GM19043 (cell line): ENCODE results near the gene SYNJ1.
"Not testable (repeated sequence)": the region's sequence is repeated elsewhere in the genome, so short reads cannot be mapped to it uniquely, and the experiment has no call there.

Experiments
- ATAC-seq: cut with Tn5 transposase; IDR thresholded peaks from one replicate; pipeline ENCODE4 v1.9.1; 2021; ENCODE audit warnings: low read depth; ENCODE audit not compliant: unreplicated experiment

SYNJ1 gene

DNA sequence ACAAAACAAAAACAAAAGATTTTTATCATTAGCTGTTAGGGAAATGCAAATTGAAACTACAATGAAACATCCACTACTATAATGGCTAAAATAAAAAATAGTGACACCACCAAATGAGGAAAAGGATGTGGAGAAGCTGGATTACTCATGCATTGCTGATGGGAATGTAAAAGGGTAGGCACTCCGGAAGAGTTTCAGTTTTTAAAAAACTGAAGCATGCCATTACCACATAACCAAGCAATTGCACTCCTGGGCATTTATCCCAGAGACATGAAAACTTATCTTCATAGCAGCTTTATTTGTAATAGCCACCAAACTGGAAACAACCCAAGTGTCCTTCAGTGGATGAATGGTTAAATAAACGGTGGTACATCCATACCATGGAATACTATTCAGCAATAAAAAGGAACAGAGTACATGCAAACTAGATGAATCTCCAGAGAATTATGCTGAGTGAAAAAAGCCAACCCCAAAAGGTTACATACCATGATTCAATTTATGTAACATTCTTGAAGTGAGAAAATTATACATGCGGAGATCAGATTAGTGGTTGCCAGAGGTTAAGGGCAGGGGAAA lies 101.1 kb downstream of the SYNJ1 start:
- ATAC-seq = no peak

GRCh38 chr21:32618218-32618617 lies 109.6 kb downstream of the SYNJ1 start:
- not testable (repeated sequence) for ATAC-seq

DNA sequence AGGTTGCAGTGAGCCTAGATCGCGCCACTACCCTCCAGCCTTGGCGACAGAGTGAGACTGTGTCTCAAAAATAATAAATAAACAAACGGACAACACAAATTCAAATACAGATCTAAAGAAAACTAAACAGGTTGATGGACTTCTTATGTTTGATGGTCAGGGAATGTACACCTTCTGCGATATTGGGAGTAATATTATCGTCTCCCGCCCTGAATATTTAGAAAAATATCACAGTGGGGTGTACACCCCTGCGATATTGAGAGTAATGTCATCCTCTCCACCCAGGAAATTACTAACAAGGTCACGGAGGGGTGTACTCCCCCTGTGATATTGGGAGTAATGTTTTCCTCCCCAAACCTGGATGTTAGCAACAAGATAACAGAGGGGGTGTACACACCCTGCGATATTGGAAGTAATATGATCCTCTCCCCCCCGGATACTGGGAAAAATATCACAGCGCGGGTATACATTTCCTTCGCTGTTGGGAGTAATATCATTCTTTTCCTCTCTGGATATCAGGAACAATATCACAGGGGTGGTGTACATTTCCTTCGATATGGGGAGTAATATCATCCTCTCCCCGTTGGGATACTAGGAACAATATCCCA lies 114.3 kb downstream of the SYNJ1 start:
- ATAC-seq = no peak

DNA sequence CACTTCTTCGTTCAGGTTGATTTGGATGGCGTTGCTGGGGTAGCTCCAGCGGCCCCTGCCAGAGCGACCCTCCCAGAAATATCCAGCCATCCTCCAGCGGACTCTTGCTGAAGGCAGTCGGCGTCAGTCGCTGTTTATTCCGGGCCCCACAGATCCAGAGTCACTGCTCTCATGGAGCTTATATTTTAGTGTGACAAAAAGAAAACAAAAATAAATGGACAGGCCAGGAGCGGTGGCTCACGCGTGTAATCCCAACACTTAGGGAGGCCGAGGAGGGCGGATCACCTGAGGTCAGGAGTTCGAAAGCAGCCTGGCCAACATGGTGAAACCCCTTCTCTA lies 114.8 kb downstream of the SYNJ1 start:
- ATAC-seq = no peak

DNA sequence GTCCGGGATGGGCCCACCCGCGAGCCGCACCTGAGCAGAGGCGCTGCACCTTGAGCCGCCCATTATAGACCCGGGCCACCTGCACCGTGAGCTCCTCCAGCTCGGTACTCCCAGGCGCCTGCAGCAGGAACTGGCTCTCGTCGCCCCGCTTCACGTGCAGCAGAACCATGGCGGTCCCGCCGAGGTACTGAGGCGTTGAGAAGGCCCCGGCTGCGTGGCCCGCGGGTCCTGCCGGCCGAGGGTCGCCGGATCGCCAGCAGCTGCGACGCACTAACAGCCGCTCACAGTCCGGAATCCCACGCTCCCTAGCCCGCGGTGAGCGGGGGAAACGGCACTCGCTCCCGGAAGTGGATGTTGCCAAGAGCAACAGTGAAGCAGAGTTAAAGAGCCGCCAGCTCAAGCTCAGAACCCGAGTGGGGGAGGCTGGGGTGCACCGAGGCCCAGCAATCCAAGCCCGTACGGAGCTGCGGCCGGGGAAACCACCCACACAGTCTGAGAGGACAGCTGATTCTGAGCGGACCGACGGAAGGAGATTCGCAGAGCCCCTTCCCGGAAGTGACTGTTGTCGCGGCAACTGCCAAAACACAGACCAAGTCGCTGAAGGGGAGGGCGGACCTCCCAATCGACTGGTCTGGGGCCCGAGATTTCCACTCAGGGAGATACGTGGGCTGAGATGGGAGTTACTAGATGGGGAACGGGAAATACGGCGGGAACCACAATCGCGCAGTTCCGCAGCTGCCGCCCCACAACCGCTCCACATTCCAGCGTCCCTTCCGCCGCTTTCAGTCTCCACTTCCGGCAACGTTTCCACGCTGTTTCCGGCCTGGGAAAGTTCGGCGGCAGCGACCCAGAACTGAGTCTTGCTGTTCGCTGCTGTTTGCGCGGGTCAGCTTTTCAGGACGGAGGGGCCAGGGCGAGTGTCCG lies 115.5 kb downstream of the SYNJ1 start, which contains the start of gene CFAP298:
TSS of gene CFAP298 (minus strand) at position 303 of the 924 bp plus-strand sequence. CDS start at position 169, 134 bp downstream.
- ATAC-seq = peak; percentile 87

- ATAC-seq = no peak
Measured at GRCh38 chr21:32611471-32611997, 116.3 kb downstream of the SYNJ1 start.

- not testable (repeated sequence) for ATAC-seq
Measured at GRCh38 chr21:32610940-32611339, 116.9 kb downstream of the SYNJ1 start.

DNA sequence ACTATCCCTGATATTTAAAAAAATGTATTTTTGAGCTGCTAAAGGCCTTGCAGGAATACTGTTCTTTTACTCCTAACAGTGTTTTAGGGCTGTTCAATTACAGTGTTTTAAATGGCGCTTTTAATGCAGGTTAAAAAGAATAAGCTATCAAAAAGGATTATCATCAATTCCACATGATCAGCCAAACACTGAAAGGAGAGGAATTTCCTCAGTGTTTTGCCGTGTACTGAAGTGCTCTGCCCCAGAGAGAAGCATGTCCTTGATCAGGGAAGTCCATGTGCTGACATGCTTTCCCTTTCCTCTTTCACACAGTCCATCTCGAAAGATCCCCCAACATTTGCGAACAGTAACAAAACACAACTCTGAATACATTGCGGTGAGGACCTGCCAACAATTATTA lies 119.0 kb downstream of the SYNJ1 start:
- ATAC-seq = no peak

DNA sequence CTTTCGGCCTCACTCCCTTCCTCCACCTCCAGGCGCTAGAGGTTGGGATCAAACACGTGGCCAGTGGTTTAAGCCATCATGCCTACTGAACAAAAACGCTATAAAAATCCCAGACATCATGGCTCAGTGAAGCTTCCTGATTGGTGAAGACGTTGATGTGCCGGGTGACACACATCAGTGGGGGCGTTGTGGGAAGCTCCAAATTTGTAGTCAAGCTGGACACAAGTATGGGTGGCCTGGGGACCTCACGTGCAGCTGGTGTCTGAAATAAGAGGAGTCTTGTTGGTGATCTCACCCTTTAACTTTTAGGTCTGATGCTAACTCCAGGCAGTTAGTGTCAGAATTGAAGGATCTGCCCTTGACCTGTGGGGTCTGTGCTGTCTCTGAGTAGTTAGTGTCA lies 122.3 kb downstream of the SYNJ1 start:
- ATAC-seq = no peak

DNA sequence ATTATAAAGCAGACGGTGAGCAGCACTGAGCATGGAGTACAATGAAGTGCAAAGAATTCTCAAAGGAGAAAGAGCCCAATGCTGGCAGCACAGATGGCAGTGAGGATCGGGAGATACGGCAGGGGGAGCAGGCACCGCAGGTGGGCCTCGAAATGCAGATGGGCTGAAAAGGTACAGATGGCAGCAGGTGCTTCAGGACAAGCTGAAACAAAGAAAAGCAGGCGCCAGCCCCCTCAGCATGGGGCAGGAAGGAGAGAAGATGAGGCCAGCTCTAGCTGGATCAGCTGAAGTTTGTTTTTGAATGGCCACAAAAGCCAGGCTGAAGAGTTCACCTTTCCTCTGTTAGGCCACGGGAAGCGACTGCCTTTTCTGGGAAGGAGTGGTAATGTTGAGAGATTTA lies 123.3 kb downstream of the SYNJ1 start:
- ATAC-seq = no peak

- no peak for ATAC-seq
Measured at GRCh38 chr21:32603131-32603530, 124.7 kb downstream of the SYNJ1 start.

- no peak for ATAC-seq
Measured at GRCh38 chr21:32602099-32602498, 125.7 kb downstream of the SYNJ1 start.

GRCh38 chr21:32599526-32599925 lies 128.3 kb downstream of the SYNJ1 start:
- no peak for ATAC-seq

DNA sequence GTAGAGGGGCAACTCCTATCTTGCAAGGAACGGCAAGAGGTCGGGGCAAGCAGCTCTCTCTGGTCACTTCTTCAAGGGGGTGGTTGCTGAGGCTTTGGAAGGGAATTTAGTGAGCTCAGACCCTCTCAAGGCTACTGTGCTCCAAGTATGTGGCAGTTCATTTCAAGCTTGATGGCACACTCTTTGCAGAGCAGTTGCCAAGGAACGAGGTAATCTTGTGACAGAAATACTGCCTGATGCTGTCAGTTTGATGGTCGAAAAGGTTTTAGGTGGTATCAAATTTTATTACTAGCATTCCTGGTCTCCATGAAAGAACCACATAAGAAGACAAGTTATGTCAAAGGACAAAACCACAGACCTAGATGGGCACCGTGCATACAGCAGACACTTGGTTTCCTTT lies 128.7 kb downstream of the SYNJ1 start:
- no peak for ATAC-seq

DNA sequence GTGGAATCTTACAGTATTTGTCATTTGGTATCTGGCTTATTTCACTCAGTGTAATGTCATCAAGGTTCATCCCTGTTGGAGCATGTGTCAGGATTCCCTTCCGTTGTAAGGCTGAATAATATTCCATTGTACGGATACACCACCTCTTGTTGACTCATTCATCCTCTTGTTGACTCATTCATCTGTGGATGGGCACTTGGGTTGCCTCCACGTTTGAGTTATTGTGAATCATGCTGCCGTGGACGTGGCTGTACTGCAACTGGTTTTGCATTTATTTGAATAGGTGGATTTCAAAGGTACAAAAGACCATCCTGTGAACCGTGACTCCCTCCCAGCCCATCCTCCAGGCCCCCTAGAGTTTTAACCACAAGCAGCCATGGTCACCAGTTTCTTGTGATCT lies 130.6 kb downstream of the SYNJ1 start:
- ATAC-seq = no peak

DNA sequence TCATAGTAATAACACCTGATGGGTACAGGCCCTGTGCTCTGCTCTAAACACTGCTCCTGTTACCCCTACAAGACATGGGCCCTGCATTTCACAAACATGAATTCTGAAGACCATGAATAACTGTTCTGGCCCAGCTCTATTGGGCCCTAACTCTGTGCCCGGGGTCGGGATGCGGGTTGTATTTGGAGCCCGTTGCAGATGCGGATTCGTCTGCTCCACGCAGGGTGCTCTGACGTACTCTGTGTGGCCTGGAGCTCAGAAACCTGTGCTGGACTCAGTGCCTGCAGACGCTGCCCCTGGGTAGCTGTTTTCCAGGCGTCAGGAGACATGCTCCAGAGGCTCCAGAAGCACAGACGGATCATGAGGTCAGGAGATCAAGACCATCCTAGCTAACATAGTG lies 132.4 kb downstream of the SYNJ1 start:
- ATAC-seq = no peak

DNA sequence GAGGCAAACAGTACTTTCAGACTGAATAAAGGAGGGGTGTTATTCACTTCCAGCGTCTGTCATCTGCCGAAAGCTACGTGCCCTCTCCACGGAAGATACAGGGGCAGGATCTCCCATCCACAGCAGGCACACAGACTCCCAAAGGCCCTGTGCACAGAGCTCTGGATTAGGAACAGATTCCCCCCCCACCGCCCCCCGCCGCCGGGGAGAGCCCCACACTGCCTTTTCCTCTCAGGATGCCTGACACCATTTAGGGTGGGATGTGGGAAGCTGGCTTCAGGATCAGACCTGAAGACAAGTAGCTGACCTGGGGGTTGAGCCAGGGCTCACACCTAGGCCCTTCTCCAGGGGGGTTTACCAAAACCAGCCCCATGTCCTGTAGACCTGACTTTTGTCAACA lies 134.1 kb downstream of the SYNJ1 start:
- no peak for ATAC-seq

DNA sequence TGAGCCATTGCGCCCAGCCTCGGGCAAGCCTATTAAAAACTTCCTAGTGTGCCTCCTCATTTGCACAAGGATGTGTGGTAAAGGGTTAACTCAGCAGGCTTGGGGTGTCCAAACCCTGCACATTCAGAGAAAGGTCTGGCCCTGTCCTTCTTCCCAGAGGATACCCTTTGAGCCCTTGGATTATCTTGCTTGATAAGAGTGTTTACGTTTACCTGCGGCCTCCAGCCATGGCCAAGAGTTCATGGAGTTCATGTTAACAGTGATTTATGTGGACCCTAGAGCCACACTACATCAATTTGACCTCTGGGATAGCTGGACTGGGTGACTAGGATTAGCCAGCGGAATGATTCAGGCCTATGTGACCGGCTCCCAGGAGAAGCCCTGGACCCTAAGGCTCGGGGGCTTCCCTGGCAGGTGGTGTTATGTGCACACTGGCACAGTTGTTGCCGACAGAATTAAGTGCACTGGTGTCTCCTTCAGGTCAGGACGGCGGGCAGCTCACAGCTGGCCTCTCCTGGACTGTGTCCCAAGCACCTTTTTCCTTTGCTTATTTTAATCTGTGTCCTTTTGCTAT lies 134.8 kb downstream of the SYNJ1 start:
- ATAC-seq = no peak

DNA sequence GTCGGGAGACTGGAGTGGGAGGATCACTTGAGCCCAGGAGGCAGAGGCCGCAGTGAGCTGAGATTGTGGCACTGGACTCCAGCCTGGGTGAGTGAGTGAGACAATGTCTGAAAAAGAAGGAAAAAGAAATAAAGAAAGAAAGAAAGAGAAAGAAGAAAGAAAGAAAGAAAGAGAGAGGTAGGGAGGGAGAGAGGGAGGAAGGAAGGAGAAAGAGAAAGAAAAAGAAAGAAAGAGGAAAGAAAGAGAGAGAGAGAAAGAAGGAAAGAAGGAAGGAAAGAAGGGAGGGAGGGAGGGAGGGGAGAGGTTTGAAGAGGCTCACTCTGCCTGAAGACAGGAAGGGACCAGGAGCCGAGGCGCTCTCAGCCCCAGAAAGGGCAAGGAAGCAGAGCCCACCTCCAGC lies 137.7 kb downstream of the SYNJ1 start:
- no peak for ATAC-seq

- ATAC-seq = no peak
Measured at GRCh38 chr21:32587651-32588050, 140.2 kb downstream of the SYNJ1 start.

DNA sequence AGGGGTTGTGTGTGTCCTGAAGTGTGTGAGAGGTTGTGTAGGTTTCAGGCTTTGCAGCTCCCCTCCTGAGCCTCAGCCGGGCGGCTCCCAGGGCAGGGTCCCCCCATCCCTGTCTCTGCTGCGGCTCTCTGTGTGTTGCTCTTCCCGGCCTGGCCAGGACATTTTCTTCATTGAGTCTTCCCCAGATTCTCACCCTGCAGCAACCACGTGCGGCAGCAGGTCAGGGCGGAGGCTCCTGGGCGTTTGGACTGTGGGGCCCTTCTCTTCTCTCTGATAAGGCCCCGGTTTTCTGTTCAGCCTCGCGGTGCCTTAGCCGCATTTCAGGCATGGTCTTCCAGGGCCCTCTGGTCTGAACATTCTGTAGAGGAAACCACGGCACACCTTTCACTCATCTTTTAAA lies 140.7 kb downstream of the SYNJ1 start:
- ATAC-seq = no peak
